Dermis microvascular lymphatic vessel endothelial cell (primary cell): Measurements from ENCODE around the gene HJV. TPM values are rescaled to one million over a fixed set of nuclear protein-coding genes. Genes with fewer than 3 reads are reported as not detected.
"Not testable (repeated sequence)": the region's sequence is repeated elsewhere in the genome, so short reads cannot be mapped to it uniquely, and the experiment has no call there.

ENCODE experiments used
- DNase-seq, 2 donors: peaks; one replicate each; pipeline versions ENCODE4 v3.0.0 to v3.0.0-alpha.2; 2010; ENCODE audit warnings: low read depth in 2 of 2
- total RNA-seq: library from RNA; depleted of rRNA; stranded (reverse); fragments of >200 nt; gene quantifications from 2 replicates; pipeline ENCODE4 v1.2.1, GENCODE V29; 2014

HJV gene
- total RNA-seq: not detected in 2 replicates

- no peak for DNase-seq
Observed at GRCh38 chr1:146021622-146022402, at the start of gene HJV. Gene HJV (minus strand): TSS chr1:146021735. CDS start chr1:146020231, 1,504 bp downstream.

- DNase-seq: not testable (repeated sequence)
Observed at GRCh38 chr1:146059148-146059547, 37.6 kb upstream of the HJV start.

GRCh38 chr1:146051852-146052676, 30.5 kb upstream of the HJV start:
- peak; percentile 88 to 89 for DNase-seq

- no peak for DNase-seq
Observed at GRCh38 chr1:146051452-146051851, 29.9 kb upstream of the HJV start.

- not testable (repeated sequence) for DNase-seq
Observed at GRCh38 chr1:146050652-146050963, 29.1 kb upstream of the HJV start.

- DNase-seq: not testable (repeated sequence)
Observed at GRCh38 chr1:146049866-146050651, 28.5 kb upstream of the HJV start.

- DNase-seq: no peak
Observed at GRCh38 chr1:146049436-146049835, 27.9 kb upstream of the HJV start.

- DNase-seq: not testable (repeated sequence)
Observed at GRCh38 chr1:146048514-146049115, 27.1 kb upstream of the HJV start.

- DNase-seq: no peak
Observed at GRCh38 chr1:146046664-146047063, 25.1 kb upstream of the HJV start.

GRCh38 chr1:146039844-146040194, 18.3 kb upstream of the HJV start:
- no peak for DNase-seq

- DNase-seq: peak; percentile 81 to 82
Observed at GRCh38 chr1:146036965-146037646, 15.6 kb upstream of the HJV start.

GRCh38 chr1:146036241-146036964, 14.9 kb upstream of the HJV start:
- no peak for DNase-seq

GRCh38 chr1:146035048-146035423, 13.5 kb upstream of the HJV start:
- DNase-seq: no peak

GRCh38 chr1:146032631-146033219, 11.2 kb upstream of the HJV start:
- DNase-seq: peak in 1 of 2 donors; percentile 55

GRCh38 chr1:146031476-146031875, 9.9 kb upstream of the HJV start:
- DNase-seq: no peak

- DNase-seq: no peak
Observed at GRCh38 chr1:146029117-146029516, 7.6 kb upstream of the HJV start.

GRCh38 chr1:146026650-146027049, 5.1 kb upstream of the HJV start:
- DNase-seq: not testable (repeated sequence)

- DNase-seq: not testable (repeated sequence)
Observed at GRCh38 chr1:146025787-146026495, 4.4 kb upstream of the HJV start.

GRCh38 chr1:146022403-146023127, 1.0 kb upstream of the HJV start:
- DNase-seq: no peak
